Smooth muscle cell (in vitro differentiated cells): ENCODE data around the gene PODXL. TPM values are rescaled to one million over a fixed set of nuclear protein-coding genes. Genes with fewer than 3 reads are reported as not detected.

Experiments
- DNase-seq: peaks from one replicate; lab custom pipeline; 2025; ENCODE audit not compliant: unreplicated experiment; lab: John Stamatoyannopoulos, UW
- H2AFZ ChIP-seq: fragments of 200-600 bp; sonication (generic); 2 replicates; pipeline ENCODE4 v1.6.0; 2016; ENCODE audit warnings: antibody characterized with exemption, low read depth, mild to moderate bottlenecking
- H3F3A ChIP-seq: fragments of 200-600 bp; sonication (generic); 2 replicates; pipeline ENCODE4 v1.6.0; 2017; ENCODE audit warnings: antibody characterized with exemption, low read depth
- H3K27ac ChIP-seq: fragments of 200-600 bp; sonication (generic); 2 replicates; pipeline ENCODE4 v1.5.1; 2016; ENCODE audit warnings: low read depth, mild to moderate bottlenecking
- H3K27me3 ChIP-seq: fragments of 200-600 bp; sonication (generic); 2 replicates; pipeline ENCODE4 v1.6.1; 2016; ENCODE audit warnings: low read depth, mild to moderate bottlenecking
- H3K36me3 ChIP-seq: fragments of 200-600 bp; sonication (generic); 2 replicates; pipeline ENCODE4 v1.5.1; 2016; ENCODE audit warnings: low read depth
- H3K4me1 ChIP-seq: fragments of 200-600 bp; sonication (generic); 2 replicates; pipeline ENCODE4 v1.5.1; 2016; ENCODE audit warnings: low read depth
- H3K4me2 ChIP-seq: fragments of 200-600 bp; sonication (generic); 2 replicates; pipeline ENCODE4 v1.6.0; 2016; ENCODE audit warnings: mild to moderate bottlenecking
- H3K4me3 ChIP-seq: fragments of 200-600 bp; sonication (generic); 2 replicates; pipeline ENCODE4 v1.5.1; 2016; ENCODE audit warnings: mild to moderate bottlenecking
- H3K79me2 ChIP-seq: fragments of 200-600 bp; sonication (generic); 2 replicates; pipeline ENCODE4 v1.6.0; 2016; ENCODE audit warnings: low read depth, mild to moderate bottlenecking
- H3K9ac ChIP-seq: fragments of 200-600 bp; sonication (generic); 2 replicates; pipeline ENCODE4 v1.6.0; 2016; ENCODE audit warnings: low read depth
- H3K9me3 ChIP-seq: fragments of 200-600 bp; sonication (generic); replicated peaks from 2 replicates; pipeline ENCODE4 v1.5.1; 2016; ENCODE audit warnings: low read depth
- H4K20me1 ChIP-seq: fragments of 200-600 bp; sonication (generic); 2 replicates; pipeline ENCODE4 v1.6.0; 2016; ENCODE audit warnings: low read depth
- WGBS: methylation state at CpG from one replicate; pipeline ENCODE4 v1.1.7; 2016; ENCODE audit warnings: low lambda C conversion rate; 5-methylcytosine and 5-hydroxymethylcytosine counted together
- polyA plus RNA-seq: library from polyadenylated mRNA; unstranded; fragments of >200 nt; fragmentation: Nextera tagmentation; extraction: Ambion mirVana; gene quantifications from 2 replicates; pipeline ENCODE4 v1.2.1, GENCODE V29; 2016
- total RNA-seq: library from RNA; depleted of rRNA; stranded (reverse); fragments of >200 nt; gene quantifications from 2 replicates; pipeline ENCODE4 v1.2.3, GENCODE V29; 2014
- TF ChIP-seq, protein P1 (sequence below): fragments of 200-600 bp; sonication (generic); IDR thresholded peaks from 2 replicates; pipeline ENCODE4 v1.5.1; 2017; ENCODE audit warnings: borderline replicate concordance, mild to moderate bottlenecking, antibody characterized with exemption; ENCODE audit not compliant: insufficient read depth, poor library complexity, severe bottlenecking

Gene PODXL
- total and polyA plus RNA-seq, 2 experiments from 2014 or later, result 2.1 to 10.8 TPM

DNA sequence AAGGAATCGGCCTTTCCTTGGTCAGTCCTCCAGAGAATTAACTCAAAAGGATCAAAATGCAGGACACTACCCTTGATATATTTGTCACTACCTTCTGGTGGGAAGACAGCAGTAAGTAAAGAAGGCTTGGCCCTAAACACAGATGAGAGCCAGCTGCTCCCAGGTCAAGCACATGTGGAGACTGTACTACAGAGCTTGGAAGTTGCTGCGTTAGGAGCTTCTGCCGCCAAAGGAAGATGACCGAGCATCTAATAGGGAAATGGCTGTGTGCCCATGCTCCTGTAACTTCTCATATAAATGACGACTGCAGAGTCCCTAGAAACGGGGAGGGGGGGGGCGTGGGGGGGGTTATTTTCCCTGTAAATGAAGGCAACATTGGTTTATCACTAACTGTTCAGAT is 59.0 kb downstream of the PODXL start:
- H3K36me3 ChIP-seq, result no peaks in the 10 kb centered on the region
- H3K4me2 ChIP-seq, result no peak overlapping the region

DNA sequence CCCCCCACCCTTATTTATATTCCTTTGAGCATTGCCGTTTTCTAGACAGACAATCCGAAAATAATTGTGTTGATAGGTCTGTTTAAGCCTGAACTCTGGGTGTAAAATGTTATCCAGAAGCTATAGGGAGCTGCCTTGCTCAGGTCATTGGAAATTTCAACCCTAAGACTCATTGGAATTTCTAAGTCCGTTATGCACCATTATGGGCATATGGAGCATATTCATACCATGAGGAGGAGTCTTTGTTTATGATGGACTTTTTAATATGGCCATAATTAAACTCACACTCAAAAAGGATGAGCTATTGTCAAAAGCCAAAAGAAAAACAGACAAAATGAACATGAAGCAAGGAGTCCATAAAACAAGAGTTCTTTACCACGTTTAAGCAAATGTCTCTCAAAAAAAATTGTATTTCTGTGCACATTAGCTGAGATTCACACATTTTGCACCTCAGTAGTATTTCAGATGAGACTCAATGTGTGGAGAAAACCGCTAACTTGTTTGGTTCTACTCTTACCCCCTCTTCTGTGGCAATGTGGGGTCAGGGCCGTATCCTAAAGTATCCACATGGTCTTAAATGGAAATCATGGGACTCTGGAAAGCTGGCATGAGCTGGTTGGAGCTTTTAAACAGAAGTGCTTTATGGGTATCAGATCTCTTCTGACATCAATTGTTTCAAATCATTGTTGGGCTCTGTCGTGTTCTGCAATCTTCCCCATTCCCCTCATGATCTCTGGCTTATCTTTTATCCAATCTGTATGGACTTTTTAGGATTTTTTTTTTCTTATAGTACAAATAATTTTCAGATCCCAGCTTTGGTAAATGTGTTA is 60.5 kb downstream of the PODXL start:
- H3K4me3 ChIP-seq, result no peak overlapping the region
- H3K27ac ChIP-seq, result no peak overlapping the region
- 93% methylated on average over 7 of the region's 7 CpGs for WGBS
- no peak overlapping the region for H2AFZ ChIP-seq
- no peaks in the 10 kb centered on the region for H3K27me3 ChIP-seq
- no peaks in the 10 kb centered on the region for H3K9me3 ChIP-seq
- H3K36me3 ChIP-seq, result no peaks in the 10 kb centered on the region
- no peak overlapping the region for H3K9ac ChIP-seq
- H3K79me2 ChIP-seq, result no peaks in the 10 kb centered on the region
- H3K4me2 ChIP-seq, result no peak overlapping the region
- H3F3A ChIP-seq, result no peaks in the 10 kb centered on the region
- H3K4me1 ChIP-seq, result no peaks in the 10 kb centered on the region
- no peak for DNase-seq
- TF ChIP-seq, protein P1, sequence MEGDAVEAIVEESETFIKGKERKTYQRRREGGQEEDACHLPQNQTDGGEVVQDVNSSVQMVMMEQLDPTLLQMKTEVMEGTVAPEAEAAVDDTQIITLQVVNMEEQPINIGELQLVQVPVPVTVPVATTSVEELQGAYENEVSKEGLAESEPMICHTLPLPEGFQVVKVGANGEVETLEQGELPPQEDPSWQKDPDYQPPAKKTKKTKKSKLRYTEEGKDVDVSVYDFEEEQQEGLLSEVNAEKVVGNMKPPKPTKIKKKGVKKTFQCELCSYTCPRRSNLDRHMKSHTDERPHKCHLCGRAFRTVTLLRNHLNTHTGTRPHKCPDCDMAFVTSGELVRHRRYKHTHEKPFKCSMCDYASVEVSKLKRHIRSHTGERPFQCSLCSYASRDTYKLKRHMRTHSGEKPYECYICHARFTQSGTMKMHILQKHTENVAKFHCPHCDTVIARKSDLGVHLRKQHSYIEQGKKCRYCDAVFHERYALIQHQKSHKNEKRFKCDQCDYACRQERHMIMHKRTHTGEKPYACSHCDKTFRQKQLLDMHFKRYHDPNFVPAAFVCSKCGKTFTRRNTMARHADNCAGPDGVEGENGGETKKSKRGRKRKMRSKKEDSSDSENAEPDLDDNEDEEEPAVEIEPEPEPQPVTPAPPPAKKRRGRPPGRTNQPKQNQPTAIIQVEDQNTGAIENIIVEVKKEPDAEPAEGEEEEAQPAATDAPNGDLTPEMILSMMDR, result no peak
- no peaks in the 10 kb centered on the region for H4K20me1 ChIP-seq

More for the DNA sequence above, 59.0 kb downstream of the PODXL start:
- no peak overlapping the region for H3K4me3 ChIP-seq
- peaks cover under 1% of the 10 kb centered on the region for H3K4me1 ChIP-seq
- no peak overlapping the region for H3K27ac ChIP-seq
- TF ChIP-seq, protein P1, result no peak
- H4K20me1 ChIP-seq, result peaks cover 6% of the 10 kb centered on the region
- peaks cover 3% of the 10 kb centered on the region for H3F3A ChIP-seq
- no peak overlapping the region for H2AFZ ChIP-seq
- no peak overlapping the region for H3K9ac ChIP-seq
- no peak for DNase-seq
- no peaks in the 10 kb centered on the region for H3K27me3 ChIP-seq
- no peaks in the 10 kb centered on the region for H3K9me3 ChIP-seq
- no peaks in the 10 kb centered on the region for H3K79me2 ChIP-seq
- WGBS, result 85% methylated on average over 7 of the region's 7 CpGs

DNA sequence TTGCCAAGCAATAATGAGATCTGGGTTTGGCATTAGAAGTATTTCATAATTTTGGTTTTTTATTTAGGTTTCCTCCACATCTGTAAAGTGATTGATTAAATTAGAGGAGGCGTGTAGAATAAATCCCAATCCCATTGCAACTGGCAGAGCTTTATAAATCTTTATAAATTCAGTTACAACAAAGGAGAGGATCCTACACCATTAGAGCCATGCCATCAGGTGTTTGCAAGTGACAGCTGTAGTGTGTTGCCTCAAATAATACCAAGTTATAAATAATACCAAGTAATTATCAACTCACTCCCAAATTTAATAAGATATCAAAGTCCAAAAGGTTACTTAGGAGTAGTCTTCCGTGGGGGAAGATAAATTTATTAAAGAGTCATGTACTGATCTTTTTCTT is 62.2 kb downstream of the PODXL start:
- no peaks in the 10 kb centered on the region for H3F3A ChIP-seq

More for the DNA sequence above, 62.2 kb downstream of the PODXL start:
- no peak overlapping the region for H3K4me3 ChIP-seq
- H3K4me2 ChIP-seq, result no peak overlapping the region
- no peaks in the 10 kb centered on the region for H3K27me3 ChIP-seq
- no peak for DNase-seq
- H3K9me3 ChIP-seq, result no peaks in the 10 kb centered on the region
- no peak overlapping the region for H3K27ac ChIP-seq
- H2AFZ ChIP-seq, result no peak overlapping the region
- no peak overlapping the region for H3K9ac ChIP-seq
- H3K36me3 ChIP-seq, result no peaks in the 10 kb centered on the region
- TF ChIP-seq, protein P1, result no peak
- no peaks in the 10 kb centered on the region for H4K20me1 ChIP-seq
- H3K4me1 ChIP-seq, result no peaks in the 10 kb centered on the region
- no peaks in the 10 kb centered on the region for H3K79me2 ChIP-seq
- 96% methylated on average over 2 of the region's 2 CpGs for WGBS
